Skeletal muscle cell (primary cell): ENCODE data around the gene TTC31.
"Not testable (repeated sequence)": the region's sequence is repeated elsewhere in the genome, so short reads cannot be mapped to it uniquely, and the experiment has no call there.

Experiments
- DNase-seq: peaks from one replicate; pipeline ENCODE4 v3.0.0-alpha.2; 2010; ENCODE audit warnings: low read depth
- H3K4me3 ChIP-seq: 2 replicates; pipeline ENCODE4 v1.5.1; 2011; ENCODE audit warnings: low read depth, mild to moderate bottlenecking, control low read depth, low read length, moderate library complexity

TTC31 gene

GRCh38 chr2:74454654-74455511, 28.0 kb upstream of the TTC31 start, which contains the start of gene INO80B:
INO80B (plus strand) TSS chr2:74455087; CDS start chr2:74455117, 30 bp downstream.
- DNase-seq: peak; percentile 92
- H3K4me3 ChIP-seq: peak within 1 kb of the TSS; percentile 62

- DNase-seq: no peak
- H3K4me3 ChIP-seq: peak overlapping the region; percentile 98
These were observed 25.7 kb upstream of the TTC31 start for GRCh38 chr2:74457129-74457548.

- peak overlapping the region; percentile 98 for H3K4me3 ChIP-seq
- no peak for DNase-seq
These were observed 25.2 kb upstream of the TTC31 start for GRCh38 chr2:74457549-74458131.

- peak; percentile 100 for DNase-seq
- H3K4me3 ChIP-seq: peak within 1 kb of the TSS; percentile 98
These were observed 24.5 kb upstream of the TTC31 start, which contains the start of gene WBP1 for GRCh38 chr2:74458132-74458937. WBP1 (plus strand) TSS chr2:74458438; CDS start chr2:74458603, 165 bp downstream.

- H3K4me3 ChIP-seq: peak overlapping the region; percentile 98
These were observed 23.9 kb upstream of the TTC31 start for GRCh38 chr2:74458938-74459363.

GRCh38 chr2:74459503-74460118, 23.3 kb upstream of the TTC31 start:
- DNase-seq: not testable (repeated sequence)
- peak overlapping the region; percentile 98 for H3K4me3 ChIP-seq

More at GRCh38 chr2:74458938-74459363, 23.9 kb upstream of the TTC31 start:
- no peak for DNase-seq

- not testable (repeated sequence) for H3K4me3 ChIP-seq
These were observed 22.7 kb upstream of the TTC31 start for GRCh38 chr2:74460187-74460586.

GRCh38 chr2:74461187-74462053, 21.5 kb upstream of the TTC31 start:
- no peak for DNase-seq
- H3K4me3 ChIP-seq: no peak overlapping the region

More at GRCh38 chr2:74460187-74460586, 22.7 kb upstream of the TTC31 start:
- DNase-seq: not testable (repeated sequence)

GRCh38 chr2:74462054-74462785, 20.7 kb upstream of the TTC31 start:
- no peak overlapping the region for H3K4me3 ChIP-seq

GRCh38 chr2:74462786-74463105, 20.1 kb upstream of the TTC31 start:
- no peak overlapping the region for H3K4me3 ChIP-seq
- no peak for DNase-seq

More at GRCh38 chr2:74462054-74462785, 20.7 kb upstream of the TTC31 start:
- no peak for DNase-seq

GRCh38 chr2:74464406-74464805, 18.5 kb upstream of the TTC31 start:
- DNase-seq: no peak
- H3K4me3 ChIP-seq: peak overlapping the region; percentile 90

- H3K4me3 ChIP-seq, DNase-seq: not testable (repeated sequence)
These were observed 12.1 kb upstream of the TTC31 start for GRCh38 chr2:74470742-74471141.

GRCh38 chr2:74471332-74472065, 11.4 kb upstream of the TTC31 start:
- no peak for DNase-seq
- H3K4me3 ChIP-seq: peak overlapping the region; percentile 83

- peak within 1 kb of the TSS; percentile 83 for H3K4me3 ChIP-seq
- DNase-seq: peak; percentile 84
These were observed 10.6 kb upstream of the TTC31 start, which contains the start of gene MRPL53 for GRCh38 chr2:74472086-74472944. MRPL53 (minus strand) TSS chr2:74472680; CDS start chr2:74472660, 20 bp downstream.

GRCh38 chr2:74472945-74473258, 10.0 kb upstream of the TTC31 start:
- no peak for DNase-seq
- peak overlapping the region; percentile 83 for H3K4me3 ChIP-seq

GRCh38 chr2:74474481-74474880, 8.4 kb upstream of the TTC31 start:
- H3K4me3 ChIP-seq: no peak overlapping the region
- DNase-seq: no peak
